H1 (cell line): ENCODE data around the gene MTCH2.

Source experiments
- ASH2L ChIP-seq: fragments of 200-600, 300-600 bp; sonication (generic); IDR thresholded peaks from one replicate; pipeline ENCODE4 v1.7.1; 2017; ENCODE audit warnings: low read length
- EP300 ChIP-seq, 2 experiments: IDR thresholded peaks; 1 replicate in 1 of 2; 2 replicates in 1 of 2; pipeline ENCODE4 v1.6.1; 2011 to 2012; ENCODE audit warnings: low read depth in 2 of 2, low read length in 2 of 2, mild to moderate bottlenecking in 2 of 2, borderline replicate concordance in 1 of 2, inconsistent platforms in 1 of 2, moderate library complexity in 1 of 2

- TF ChIP-seq ASH2L (no peak), EP300 (IDR thresholded peaks at IDR 0.05; ENCODE audit: borderline replicate concordance in 1 of 2, low read depth in 2 of 2, low read length in 2 of 2) (no peak)
Observed at GRCh38 chr11:47593492-47593933, 48.8 kb downstream of the MTCH2 start.
